HEK293 (cell line): ENCODE results near the gene RFTN1.

ENCODE experiments used
- CTCF ChIA-PET: fragments of 350-600 bp; formaldehyde crosslinking; extraction: SDS; loops from one replicate; lab custom pipeline; 2021; ENCODE audit warnings: antibody characterized with exemption; lab: Yijun Ruan, JAX
- POLR2A ChIA-PET: fragments of 300-600 bp; formaldehyde crosslinking; extraction: SDS; loops from one replicate; lab custom pipeline; 2020; ENCODE audit warnings: antibody characterized with exemption, inconsistent platforms; lab: Yijun Ruan, JAX
- H3K27ac ChIP-seq: fragments of 200-500 bp; sonication (Bioruptor generic); 2 replicates; pipeline ENCODE4 v1.5.1; 2014; ENCODE audit warnings: low read depth, low read length, control low read depth, inconsistent platforms; ENCODE audit errors: extremely low read depth
- H3K36me3 ChIP-seq, 2 experiments: fragments of 200-500 bp in 1 of 2; sonication (Bioruptor generic) in 1 of 2; 1 replicate in 1 of 2; 2 replicates in 1 of 2; pipeline ENCODE4 v1.5.1; 2014 to 2017; ENCODE audit warnings: inconsistent platforms in 2 of 2, low read length in 2 of 2; ENCODE audit not compliant: control insufficient read depth in 2 of 2, insufficient read depth in 1 of 2
- H3K4me1 ChIP-seq: fragments of 200-500 bp; sonication (Bioruptor generic); 2 replicates; pipeline ENCODE4 v1.5.1; 2014; ENCODE audit warnings: mild to moderate bottlenecking, low read length, inconsistent platforms; ENCODE audit not compliant: control insufficient read depth, insufficient read depth
- H3K4me3 ChIP-seq: 2 replicates; pipeline ENCODE4 v1.5.1; 2011; ENCODE audit warnings: low read depth, mild to moderate bottlenecking, control low read depth, low read length, moderate library complexity
- H3K9me3 ChIP-seq: fragments of 200-500 bp; sonication (Bioruptor generic); 2 replicates; pipeline ENCODE4 v1.5.1; 2014; ENCODE audit warnings: low read depth, low read length, inconsistent platforms; ENCODE audit not compliant: control insufficient read depth, insufficient read depth
- SP2 ChIP-seq: fragments of 450-650 bp; formaldehyde crosslinking; IDR thresholded peaks from 2 replicates; pipeline ENCODE4 v1.5.1; 2016; ENCODE audit warnings: missing biosample characterization, missing genetic modification characterization
- SP7 ChIP-seq: fragments of 450-650 bp; formaldehyde crosslinking; IDR thresholded peaks from 2 replicates; pipeline ENCODE4 v1.5.1; 2016; ENCODE audit warnings: missing biosample characterization, missing genetic modification characterization
- ZFP41 ChIP-seq: fragments of 450-650 bp; formaldehyde crosslinking; IDR thresholded peaks from 2 replicates; pipeline ENCODE4 v1.5.1; 2016; ENCODE audit warnings: missing biosample characterization, missing genetic modification characterization, borderline replicate concordance
- ZIC2 ChIP-seq: fragments of 450-650 bp; formaldehyde crosslinking; IDR thresholded peaks from 2 replicates; pipeline ENCODE4 v1.5.1; 2016; ENCODE audit warnings: missing biosample characterization, missing genetic modification characterization
- ZNF112 ChIP-seq: fragments of 450-650 bp; formaldehyde crosslinking; IDR thresholded peaks from 2 replicates; pipeline ENCODE4 v1.5.0; 2017; ENCODE audit warnings: missing biosample characterization, missing genetic modification characterization
- ZNF24 ChIP-seq: fragments of 450-650 bp; formaldehyde crosslinking; IDR thresholded peaks from 2 replicates; pipeline ENCODE4 v1.5.1; 2016; ENCODE audit warnings: missing biosample characterization, missing genetic modification characterization
- ZNF248 ChIP-seq: fragments of 450-650 bp; formaldehyde crosslinking; IDR thresholded peaks from 2 replicates; pipeline ENCODE4 v1.5.1; 2017; ENCODE audit warnings: missing biosample characterization, missing genetic modification characterization
- ZNF274 ChIP-seq, 2 experiments: fragments of 200-500 bp in 1 of 2; fragments of 450-650 bp in 1 of 2; sonication (Bioruptor generic) in 1 of 2; formaldehyde crosslinking in 1 of 2; IDR thresholded peaks; 2 replicates each; pipeline versions ENCODE4 v1.5.1 to v1.6.1; 2014 to 2016; ENCODE audit warnings: borderline replicate concordance in 1 of 2, inconsistent platforms in 1 of 2, low read length in 1 of 2, missing biosample characterization in 1 of 2, missing genetic modification characterization in 1 of 2
- ZNF280D ChIP-seq: fragments of 450-650 bp; formaldehyde crosslinking; IDR thresholded peaks from 2 replicates; pipeline ENCODE4 v1.5.1; 2016; ENCODE audit warnings: missing biosample characterization, missing genetic modification characterization
- ZNF311 ChIP-seq: fragments of 450-650 bp; formaldehyde crosslinking; IDR thresholded peaks from 2 replicates; pipeline ENCODE4 v1.5.1; 2017; ENCODE audit warnings: missing biosample characterization, missing genetic modification characterization, borderline replicate concordance
- ZNF433 ChIP-seq: fragments of 450-650 bp; formaldehyde crosslinking; IDR thresholded peaks from 2 replicates; pipeline ENCODE4 v1.5.1; 2016; ENCODE audit warnings: missing biosample characterization, missing genetic modification characterization, low read depth
- ZNF449 ChIP-seq: fragments of 450-650 bp; formaldehyde crosslinking; IDR thresholded peaks from 2 replicates; pipeline ENCODE4 v1.5.1; 2017; ENCODE audit warnings: missing biosample characterization, mild to moderate bottlenecking, missing genetic modification characterization, moderate library complexity
- ZNF510 ChIP-seq: fragments of 450-650 bp; formaldehyde crosslinking; IDR thresholded peaks from 2 replicates; pipeline ENCODE4 v1.5.1; 2018; ENCODE audit warnings: mild to moderate bottlenecking, missing genetic modification characterization, missing biosample characterization; ENCODE audit not compliant: insufficient replicate concordance
- ZNF560 ChIP-seq: fragments of 450-650 bp; formaldehyde crosslinking; IDR thresholded peaks from 2 replicates; pipeline ENCODE4 v1.5.1; 2017; ENCODE audit warnings: missing biosample characterization, missing genetic modification characterization, borderline replicate concordance
- ZNF747 ChIP-seq: fragments of 450-650 bp; formaldehyde crosslinking; IDR thresholded peaks from 2 replicates; pipeline ENCODE4 v1.5.1; 2016; ENCODE audit warnings: missing biosample characterization, missing genetic modification characterization
- ZNF76 ChIP-seq: fragments of 450-650 bp; formaldehyde crosslinking; IDR thresholded peaks from 2 replicates; pipeline ENCODE4; 2016; ENCODE audit warnings: low read depth, missing biosample characterization, missing genetic modification characterization, borderline replicate concordance
- ZNF776 ChIP-seq: fragments of 450-650 bp; formaldehyde crosslinking; IDR thresholded peaks from 2 replicates; pipeline ENCODE4 v1.5.0; 2017; ENCODE audit warnings: missing biosample characterization, missing genetic modification characterization, borderline replicate concordance
- TF ChIP-seq, protein P1 (sequence below): fragments of 450-650 bp; formaldehyde crosslinking; IDR thresholded peaks from 2 replicates; pipeline ENCODE4 v1.5.1; 2016; ENCODE audit warnings: missing biosample characterization, missing genetic modification characterization
- TF ChIP-seq, protein P2 (sequence below): fragments of 450-650 bp; formaldehyde crosslinking; IDR thresholded peaks from 2 replicates; pipeline ENCODE4 v1.5.1; 2016; ENCODE audit warnings: missing biosample characterization, missing genetic modification characterization
- TF ChIP-seq, protein P3 (sequence below): fragments of 450-650 bp; formaldehyde crosslinking; IDR thresholded peaks from 2 replicates; pipeline ENCODE4; 2016; ENCODE audit warnings: missing biosample characterization, missing genetic modification characterization

The RFTN1 gene

GRCh38 chr3:16299746-16300145, 213.8 kb downstream of the RFTN1 start:
- H3K27ac ChIP-seq: no peak overlapping the region
- H3K4me1 ChIP-seq: no peaks in the 10 kb centered on the region
- POLR2A ChIA-PET: no interaction called here
- CTCF ChIA-PET: interaction anchor here (0.8 to 1.0 kb wide), 2 partner anchors 20 to 251 kb away, joined by 3 read pairs; no protein-coding TSS in a partner anchor
- peaks cover 8 to 68% of the 10 kb centered on the region in 2 experiments; a peak in 2 of 3 replicates for H3K36me3 ChIP-seq
- H3K9me3 ChIP-seq: no peaks in the 10 kb centered on the region
- no peak for TF ChIP-seq ZNF112 (tag by site-specific recombination)
- TF ChIP-seq ZNF510 (tag by site-specific recombination): no peak
- no peak for TF ChIP-seq ZNF560 (tag by site-specific recombination)
- TF ChIP-seq ZNF248: no peak
- no peak for TF ChIP-seq ZNF311 (tag by site-specific recombination)
- no peak for TF ChIP-seq ZNF24 (tag by site-specific recombination)
- no peak for TF ChIP-seq ZNF449 (tag by site-specific recombination)
- TF ChIP-seq ZNF274 (IDR thresholded peaks at IDR 0.05; ENCODE audit: low read length): no peak
- TF ChIP-seq ZNF274 (tag by site-specific recombination; IDR thresholded peaks at IDR 0.05; ENCODE audit: borderline replicate concordance): no peak
- TF ChIP-seq ZNF280D (tag by site-specific recombination): no peak
- no peak for TF ChIP-seq SP2 (tag by site-specific recombination)
- TF ChIP-seq ZNF747 (tag by site-specific recombination): no peak
- no peak for TF ChIP-seq SP7 (tag by site-specific recombination)
- TF ChIP-seq ZNF76 (tag by site-specific recombination): no peak
- TF ChIP-seq ZNF433 (tag by site-specific recombination): no peak
- no peak for TF ChIP-seq ZIC2
- no peak for TF ChIP-seq ZNF776 (tag by site-specific recombination)
- TF ChIP-seq ZFP41 (tag by site-specific recombination): no peak
- TF ChIP-seq, protein P1, sequence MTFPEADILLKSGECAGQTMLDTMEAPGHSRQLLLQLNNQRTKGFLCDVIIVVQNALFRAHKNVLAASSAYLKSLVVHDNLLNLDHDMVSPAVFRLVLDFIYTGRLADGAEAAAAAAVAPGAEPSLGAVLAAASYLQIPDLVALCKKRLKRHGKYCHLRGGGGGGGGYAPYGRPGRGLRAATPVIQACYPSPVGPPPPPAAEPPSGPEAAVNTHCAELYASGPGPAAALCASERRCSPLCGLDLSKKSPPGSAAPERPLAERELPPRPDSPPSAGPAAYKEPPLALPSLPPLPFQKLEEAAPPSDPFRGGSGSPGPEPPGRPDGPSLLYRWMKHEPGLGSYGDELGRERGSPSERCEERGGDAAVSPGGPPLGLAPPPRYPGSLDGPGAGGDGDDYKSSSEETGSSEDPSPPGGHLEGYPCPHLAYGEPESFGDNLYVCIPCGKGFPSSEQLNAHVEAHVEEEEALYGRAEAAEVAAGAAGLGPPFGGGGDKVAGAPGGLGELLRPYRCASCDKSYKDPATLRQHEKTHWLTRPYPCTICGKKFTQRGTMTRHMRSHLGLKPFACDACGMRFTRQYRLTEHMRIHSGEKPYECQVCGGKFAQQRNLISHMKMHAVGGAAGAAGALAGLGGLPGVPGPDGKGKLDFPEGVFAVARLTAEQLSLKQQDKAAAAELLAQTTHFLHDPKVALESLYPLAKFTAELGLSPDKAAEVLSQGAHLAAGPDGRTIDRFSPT (tag by site-specific recombination): no peak
- TF ChIP-seq, protein P2, sequence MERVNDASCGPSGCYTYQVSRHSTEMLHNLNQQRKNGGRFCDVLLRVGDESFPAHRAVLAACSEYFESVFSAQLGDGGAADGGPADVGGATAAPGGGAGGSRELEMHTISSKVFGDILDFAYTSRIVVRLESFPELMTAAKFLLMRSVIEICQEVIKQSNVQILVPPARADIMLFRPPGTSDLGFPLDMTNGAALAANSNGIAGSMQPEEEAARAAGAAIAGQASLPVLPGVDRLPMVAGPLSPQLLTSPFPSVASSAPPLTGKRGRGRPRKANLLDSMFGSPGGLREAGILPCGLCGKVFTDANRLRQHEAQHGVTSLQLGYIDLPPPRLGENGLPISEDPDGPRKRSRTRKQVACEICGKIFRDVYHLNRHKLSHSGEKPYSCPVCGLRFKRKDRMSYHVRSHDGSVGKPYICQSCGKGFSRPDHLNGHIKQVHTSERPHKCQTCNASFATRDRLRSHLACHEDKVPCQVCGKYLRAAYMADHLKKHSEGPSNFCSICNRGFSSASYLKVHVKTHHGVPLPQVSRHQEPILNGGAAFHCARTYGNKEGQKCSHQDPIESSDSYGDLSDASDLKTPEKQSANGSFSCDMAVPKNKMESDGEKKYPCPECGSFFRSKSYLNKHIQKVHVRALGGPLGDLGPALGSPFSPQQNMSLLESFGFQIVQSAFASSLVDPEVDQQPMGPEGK (tag by site-specific recombination): no peak
- TF ChIP-seq, protein P3, sequence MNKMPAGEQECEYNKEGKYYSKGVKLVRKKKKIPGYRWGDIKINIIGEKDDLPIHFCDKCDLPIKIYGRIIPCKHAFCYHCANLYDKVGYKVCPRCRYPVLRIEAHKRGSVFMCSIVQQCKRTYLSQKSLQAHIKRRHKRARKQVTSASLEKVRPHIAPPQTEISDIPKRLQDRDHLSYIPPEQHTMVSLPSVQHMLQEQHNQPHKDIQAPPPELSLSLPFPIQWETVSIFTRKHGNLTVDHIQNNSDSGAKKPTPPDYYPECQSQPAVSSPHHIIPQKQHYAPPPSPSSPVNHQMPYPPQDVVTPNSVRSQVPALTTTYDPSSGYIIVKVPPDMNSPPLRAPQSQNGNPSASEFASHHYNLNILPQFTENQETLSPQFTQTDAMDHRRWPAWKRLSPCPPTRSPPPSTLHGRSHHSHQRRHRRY: no peak
- no peak overlapping the region for H3K4me3 ChIP-seq
